SK-N-SH (cell line): ENCODE results near the gene TEX35. TPM values are rescaled to one million over a fixed set of nuclear protein-coding genes. Genes with fewer than 3 reads are reported as not detected.

ENCODE experiments used
- CTCF ChIA-PET: fragments of 300-600, 350-600 bp; formaldehyde crosslinking; extraction: SDS; loops from one replicate; lab custom pipeline; 2021; lab: Yijun Ruan, JAX
- POLR2A ChIA-PET: fragments of 350-600 bp; sonication (Branson Sonifier 250); formaldehyde crosslinking; extraction: SDS; loops from one replicate; lab custom pipeline; 2020; ENCODE audit warnings: antibody characterized with exemption, inconsistent platforms; lab: Yijun Ruan, JAX
- DNase-seq: peaks from one replicate; pipeline ENCODE4 v3.0.0; 2012
- H2AFZ ChIP-seq: fragments of 200-600 bp; sonication (generic); 2 replicates; pipeline ENCODE4 v1.8.1; 2016; ENCODE audit warnings: antibody characterized with exemption, mild to moderate bottlenecking, low read depth
- H3F3A ChIP-seq: fragments of 200-600 bp; sonication (generic); replicated peaks from 2 replicates; pipeline ENCODE3; 2016; ENCODE audit warnings: antibody characterized with exemption, mild to moderate bottlenecking; ENCODE audit not compliant: insufficient read depth
- H3K27ac ChIP-seq, 2 experiments: fragments of 200-500 bp in 1 of 2; fragments of 200-600 bp in 1 of 2; sonication (Bioruptor generic) in 1 of 2; sonication (generic), shearing (Covaris generic) in 1 of 2; 2 replicates each; pipeline versions ENCODE4 v1.5.1 to v1.6.1; 2014 to 2016; ENCODE audit warnings: low read depth in 2 of 2, inconsistent platforms in 1 of 2, low read length in 1 of 2, mild to moderate bottlenecking in 1 of 2, mixed read lengths in 1 of 2
- H3K27me3 ChIP-seq: fragments of 200-600 bp; sonication (generic), shearing (Covaris generic); 2 replicates; pipeline ENCODE4 v1.6.1; 2016; ENCODE audit warnings: mixed run types; ENCODE audit not compliant: insufficient read depth
- H3K36me3 ChIP-seq, 2 experiments: fragments of 200-500 bp in 1 of 2; fragments of 200-600 bp in 1 of 2; sonication (Bioruptor generic) in 1 of 2; sonication (generic) in 1 of 2; replicated peaks in 1 of 2; 2 replicates each; pipeline versions ENCODE3 to v1.5.1; 2014 to 2016; ENCODE audit warnings: low read length in 1 of 2, mild to moderate bottlenecking in 1 of 2; ENCODE audit not compliant: insufficient read depth in 2 of 2, control insufficient read depth in 1 of 2
- H3K4me1 ChIP-seq, 2 experiments: fragments of 200-500 bp in 1 of 2; fragments of 200-600 bp in 1 of 2; sonication (Bioruptor generic) in 1 of 2; sonication (generic), shearing (Covaris generic) in 1 of 2; 2 replicates each; pipeline versions ENCODE4 v1.5.1 to v1.6.1; 2014 to 2016; ENCODE audit warnings: low read depth in 1 of 2, low read length in 1 of 2, mixed run types in 1 of 2; ENCODE audit not compliant: insufficient read depth in 2 of 2, control insufficient read depth in 1 of 2
- H3K4me2 ChIP-seq: fragments of 200-600 bp; sonication (generic), shearing (Covaris generic); 2 replicates; pipeline ENCODE4 v1.6.1; 2017; ENCODE audit warnings: mixed run types
- H3K4me3 ChIP-seq, 2 experiments: fragments of 200-500 bp in 1 of 2; fragments of 200-600 bp in 1 of 2; sonication (Bioruptor generic) in 1 of 2; sonication (generic), shearing (Covaris generic) in 1 of 2; 2 replicates each; pipeline versions ENCODE4 v1.5.1 to v1.8.1; 2014 to 2016; ENCODE audit warnings: low read depth in 2 of 2, inconsistent platforms in 1 of 2, low read length in 1 of 2, mild to moderate bottlenecking in 1 of 2, mixed read lengths in 1 of 2, moderate library complexity in 1 of 2
- H3K79me2 ChIP-seq: fragments of 200-600 bp; sonication (generic); 2 replicates; pipeline ENCODE4 v1.8.1; 2017; ENCODE audit warnings: mild to moderate bottlenecking; ENCODE audit not compliant: insufficient read depth
- H3K9ac ChIP-seq: fragments of 200-600 bp; sonication (generic); 2 replicates; pipeline ENCODE4 v1.6.1; 2017; ENCODE audit warnings: mixed run types
- H3K9me2 ChIP-seq: fragments of 200-600 bp; sonication (generic); 2 replicates; pipeline ENCODE4 v1.6.1; 2017; ENCODE audit warnings: mixed run types
- H3K9me3 ChIP-seq: fragments of 200-600 bp; sonication (generic); 2 replicates; pipeline ENCODE4 v1.6.1; 2017; ENCODE audit warnings: mixed run types, mild to moderate bottlenecking, moderate library complexity
- H4K20me1 ChIP-seq: fragments of 200-600 bp; sonication (generic); 2 replicates; pipeline ENCODE4 v1.6.1; 2017; ENCODE audit warnings: mild to moderate bottlenecking, mixed run types; ENCODE audit not compliant: insufficient read depth
- ELF1 ChIP-seq: IDR thresholded peaks from 2 replicates; pipeline ENCODE4 v1.4.0; 2012
- EP300 ChIP-seq, 2 experiments: IDR thresholded peaks; 2 replicates each; pipeline versions ENCODE4 v1.4.0 to v1.6.1; 2012; ENCODE audit warnings: borderline replicate concordance in 1 of 2, low read depth in 1 of 2, low read length in 1 of 2
- EZH2phosphoT487 ChIP-seq: fragments of 200-600 bp; sonication (generic); IDR thresholded peaks from 2 replicates; pipeline ENCODE4 v1.6.1; 2017; ENCODE audit warnings: low read depth, mixed run types, mild to moderate bottlenecking, antibody characterized with exemption, moderate library complexity, borderline replicate concordance
- FOXM1 ChIP-seq: IDR thresholded peaks from 2 replicates; pipeline ENCODE4 v1.4.0; 2012; ENCODE audit warnings: low read depth, mild to moderate bottlenecking
- NFIC ChIP-seq: IDR thresholded peaks from 2 replicates; pipeline ENCODE4 v1.4.0; 2012; ENCODE audit warnings: borderline replicate concordance
- RAD21 ChIP-seq: IDR thresholded peaks from 2 replicates; pipeline ENCODE4 v1.6.1; 2012; ENCODE audit warnings: mild to moderate bottlenecking, low read length
- TAF1 ChIP-seq: IDR thresholded peaks from 2 replicates; pipeline ENCODE4 v1.6.1; 2012; ENCODE audit warnings: low read depth, mild to moderate bottlenecking, low read length, moderate library complexity, borderline replicate concordance
- TCF12 ChIP-seq: IDR thresholded peaks from 2 replicates; pipeline ENCODE4 v1.4.0; 2012
- YY1 ChIP-seq: IDR thresholded peaks from 2 replicates; pipeline ENCODE4 v1.4.0; 2012; ENCODE audit warnings: low read depth, mild to moderate bottlenecking
- WGBS: methylation state at CpG from one replicate; pipeline ENCODE4 v1.1.6; 2017; ENCODE audit warnings: low lambda C conversion rate; 5-methylcytosine and 5-hydroxymethylcytosine counted together
- polyA plus RNA-seq, 3 experiments: library from polyadenylated mRNA; depleted of rRNA; stranded (reverse); fragments of >200 nt; gene quantifications; 2 replicates each; pipeline ENCODE4 v1.2.3, GENCODE V29; 2012
- TF ChIP-seq, protein P1 (sequence below): fragments of 150-350 bp; IDR thresholded peaks from 2 replicates; pipeline ENCODE4 v1.6.1; 2016; ENCODE audit warnings: mild to moderate bottlenecking, low read depth, low read length
- TF ChIP-seq, protein P2 (sequence below): IDR thresholded peaks from 2 replicates; pipeline ENCODE4 v1.4.0; 2012; ENCODE audit warnings: low read depth, borderline replicate concordance
- TF ChIP-seq, protein P3 (sequence below): IDR thresholded peaks from 2 replicates; pipeline ENCODE4; 2012
- TF ChIP-seq, protein P4 (sequence below): IDR thresholded peaks from 2 replicates; pipeline ENCODE4 v1.6.1; 2012; ENCODE audit warnings: mild to moderate bottlenecking, low read depth, low read length, moderate library complexity

TEX35 gene
- polyA plus RNA-seq, 1 of the 3 experiments (the other 2 are of a cell fraction) = 0.03 TPM

DNA sequence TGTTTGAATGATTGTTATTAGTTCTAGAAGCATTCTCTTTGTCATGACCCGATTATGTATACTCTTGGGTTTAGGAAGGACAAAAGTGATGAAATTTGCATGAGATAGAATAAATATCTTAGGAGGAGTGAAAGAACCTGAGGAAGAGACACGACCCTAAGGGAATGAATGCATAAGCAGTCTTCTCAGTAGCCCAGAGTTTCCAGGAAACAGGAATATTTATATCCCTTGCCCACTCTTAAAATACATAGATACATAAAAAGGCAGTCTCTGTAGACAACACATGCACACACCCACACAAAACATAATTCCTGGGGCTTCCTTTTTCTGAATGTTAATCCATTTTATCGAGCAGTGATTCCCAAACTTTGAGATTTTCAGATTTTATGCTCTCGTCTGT, 35.5 kb upstream of the TEX35 start:
- no peak overlapping the region for H2AFZ ChIP-seq
- no peak overlapping the region for H3K4me3 ChIP-seq
- H3K27ac ChIP-seq = no peak overlapping the region
- H3K9me2 ChIP-seq = no peaks in the 10 kb centered on the region
- ChIA-PET CTCF (no interaction called here), POLR2A (no interaction called here)
- no peaks in the 10 kb centered on the region for H3K4me1 ChIP-seq
- TF ChIP-seq TAF1 = no peak
- TF ChIP-seq, protein P1, sequence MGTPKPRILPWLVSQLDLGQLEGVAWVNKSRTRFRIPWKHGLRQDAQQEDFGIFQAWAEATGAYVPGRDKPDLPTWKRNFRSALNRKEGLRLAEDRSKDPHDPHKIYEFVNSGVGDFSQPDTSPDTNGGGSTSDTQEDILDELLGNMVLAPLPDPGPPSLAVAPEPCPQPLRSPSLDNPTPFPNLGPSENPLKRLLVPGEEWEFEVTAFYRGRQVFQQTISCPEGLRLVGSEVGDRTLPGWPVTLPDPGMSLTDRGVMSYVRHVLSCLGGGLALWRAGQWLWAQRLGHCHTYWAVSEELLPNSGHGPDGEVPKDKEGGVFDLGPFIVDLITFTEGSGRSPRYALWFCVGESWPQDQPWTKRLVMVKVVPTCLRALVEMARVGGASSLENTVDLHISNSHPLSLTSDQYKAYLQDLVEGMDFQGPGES = no peak
- TF ChIP-seq, protein P2, sequence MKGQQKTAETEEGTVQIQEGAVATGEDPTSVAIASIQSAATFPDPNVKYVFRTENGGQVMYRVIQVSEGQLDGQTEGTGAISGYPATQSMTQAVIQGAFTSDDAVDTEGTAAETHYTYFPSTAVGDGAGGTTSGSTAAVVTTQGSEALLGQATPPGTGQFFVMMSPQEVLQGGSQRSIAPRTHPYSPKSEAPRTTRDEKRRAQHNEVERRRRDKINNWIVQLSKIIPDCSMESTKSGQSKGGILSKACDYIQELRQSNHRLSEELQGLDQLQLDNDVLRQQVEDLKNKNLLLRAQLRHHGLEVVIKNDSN = no peak
- no peak for TF ChIP-seq RAD21
- H3F3A ChIP-seq = no peaks in the 10 kb centered on the region
- no peaks in the 10 kb centered on the region for H3K9me3 ChIP-seq
- no peaks in the 10 kb centered on the region for H4K20me1 ChIP-seq
- no peak overlapping the region for H3K4me2 ChIP-seq
- no peaks in the 10 kb centered on the region for H3K79me2 ChIP-seq
- no peak for DNase-seq
- H3K27me3 ChIP-seq = no peaks in the 10 kb centered on the region
- 94% methylated on average over 4 of the region's 4 CpGs for WGBS
- no peak overlapping the region for H3K9ac ChIP-seq
- peaks cover 22 to 36% of the 10 kb centered on the region in 2 experiments for H3K36me3 ChIP-seq

- Histone ChIP-seq H3K27ac (no peak overlapping the region), H3K4me1 (no peaks in the 10 kb centered on the region), H3F3A (no peaks in the 10 kb centered on the region), H2AFZ (no peak overlapping the region), H4K20me1 (no peaks in the 10 kb centered on the region), H3K79me2 (no peaks in the 10 kb centered on the region), H3K4me2 (no peak overlapping the region), H3K36me3 (peaks cover 22 to 36% of the 10 kb centered on the region in 2 experiments), H3K9me3 (no peaks in the 10 kb centered on the region), H3K27me3 (no peaks in the 10 kb centered on the region), H3K4me3 (no peak overlapping the region), H3K9me2 (no peaks in the 10 kb centered on the region), H3K9ac (no peak overlapping the region)
- TF ChIP-seq FOXM1 (no peak), YY1 (no peak), NFIC (no peak), RAD21 (no peak), EZH2phosphoT487 (no peak), TCF12 (no peak), EP300 (IDR thresholded peaks at IDR 0.05; ENCODE audit: borderline replicate concordance in 1 of 2, low read depth in 1 of 2, low read length in 1 of 2) (no peak), ELF1 (no peak)
- TF ChIP-seq, protein P3, sequence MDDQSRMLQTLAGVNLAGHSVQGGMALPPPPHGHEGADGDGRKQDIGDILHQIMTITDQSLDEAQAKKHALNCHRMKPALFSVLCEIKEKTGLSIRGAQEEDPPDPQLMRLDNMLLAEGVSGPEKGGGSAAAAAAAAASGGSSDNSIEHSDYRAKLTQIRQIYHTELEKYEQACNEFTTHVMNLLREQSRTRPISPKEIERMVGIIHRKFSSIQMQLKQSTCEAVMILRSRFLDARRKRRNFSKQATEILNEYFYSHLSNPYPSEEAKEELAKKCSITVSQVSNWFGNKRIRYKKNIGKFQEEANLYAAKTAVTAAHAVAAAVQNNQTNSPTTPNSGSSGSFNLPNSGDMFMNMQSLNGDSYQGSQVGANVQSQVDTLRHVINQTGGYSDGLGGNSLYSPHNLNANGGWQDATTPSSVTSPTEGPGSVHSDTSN = no peak
- TF ChIP-seq, protein P4, sequence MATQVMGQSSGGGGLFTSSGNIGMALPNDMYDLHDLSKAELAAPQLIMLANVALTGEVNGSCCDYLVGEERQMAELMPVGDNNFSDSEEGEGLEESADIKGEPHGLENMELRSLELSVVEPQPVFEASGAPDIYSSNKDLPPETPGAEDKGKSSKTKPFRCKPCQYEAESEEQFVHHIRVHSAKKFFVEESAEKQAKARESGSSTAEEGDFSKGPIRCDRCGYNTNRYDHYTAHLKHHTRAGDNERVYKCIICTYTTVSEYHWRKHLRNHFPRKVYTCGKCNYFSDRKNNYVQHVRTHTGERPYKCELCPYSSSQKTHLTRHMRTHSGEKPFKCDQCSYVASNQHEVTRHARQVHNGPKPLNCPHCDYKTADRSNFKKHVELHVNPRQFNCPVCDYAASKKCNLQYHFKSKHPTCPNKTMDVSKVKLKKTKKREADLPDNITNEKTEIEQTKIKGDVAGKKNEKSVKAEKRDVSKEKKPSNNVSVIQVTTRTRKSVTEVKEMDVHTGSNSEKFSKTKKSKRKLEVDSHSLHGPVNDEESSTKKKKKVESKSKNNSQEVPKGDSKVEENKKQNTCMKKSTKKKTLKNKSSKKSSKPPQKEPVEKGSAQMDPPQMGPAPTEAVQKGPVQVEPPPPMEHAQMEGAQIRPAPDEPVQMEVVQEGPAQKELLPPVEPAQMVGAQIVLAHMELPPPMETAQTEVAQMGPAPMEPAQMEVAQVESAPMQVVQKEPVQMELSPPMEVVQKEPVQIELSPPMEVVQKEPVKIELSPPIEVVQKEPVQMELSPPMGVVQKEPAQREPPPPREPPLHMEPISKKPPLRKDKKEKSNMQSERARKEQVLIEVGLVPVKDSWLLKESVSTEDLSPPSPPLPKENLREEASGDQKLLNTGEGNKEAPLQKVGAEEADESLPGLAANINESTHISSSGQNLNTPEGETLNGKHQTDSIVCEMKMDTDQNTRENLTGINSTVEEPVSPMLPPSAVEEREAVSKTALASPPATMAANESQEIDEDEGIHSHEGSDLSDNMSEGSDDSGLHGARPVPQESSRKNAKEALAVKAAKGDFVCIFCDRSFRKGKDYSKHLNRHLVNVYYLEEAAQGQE = no peak
- TF ChIP-seq, protein P2 = no peak
- ChIA-PET CTCF (no interaction called here), POLR2A (no interaction called here)
- 56% methylated on average over 1 of the region's 1 CpG for WGBS
- DNase-seq = no peak
Measured at GRCh38 chr1:178477841-178478240, 35.1 kb upstream of the TEX35 start.
